Stimulated activated CD4-positive, alpha-beta T cell treated with anti-CD3 and anti-CD28 coated beads, Interleukin-4, amount 100 ng/mL, for 4 hours (primary cell): ENCODE results near the gene DBF4B.
A peak's percentile ranks its signal among the peaks of the same experiment; 100 is the strongest.
"Not testable (repeated sequence)": the region's sequence is repeated elsewhere in the genome, so short reads cannot be mapped to it uniquely, and the experiment has no call there.

Experiments
- DNase-seq, 2 experiments: peaks; one replicate each; pipeline ENCODE4 v3.0.0-alpha.2; 2020

DBF4B gene, protein sequence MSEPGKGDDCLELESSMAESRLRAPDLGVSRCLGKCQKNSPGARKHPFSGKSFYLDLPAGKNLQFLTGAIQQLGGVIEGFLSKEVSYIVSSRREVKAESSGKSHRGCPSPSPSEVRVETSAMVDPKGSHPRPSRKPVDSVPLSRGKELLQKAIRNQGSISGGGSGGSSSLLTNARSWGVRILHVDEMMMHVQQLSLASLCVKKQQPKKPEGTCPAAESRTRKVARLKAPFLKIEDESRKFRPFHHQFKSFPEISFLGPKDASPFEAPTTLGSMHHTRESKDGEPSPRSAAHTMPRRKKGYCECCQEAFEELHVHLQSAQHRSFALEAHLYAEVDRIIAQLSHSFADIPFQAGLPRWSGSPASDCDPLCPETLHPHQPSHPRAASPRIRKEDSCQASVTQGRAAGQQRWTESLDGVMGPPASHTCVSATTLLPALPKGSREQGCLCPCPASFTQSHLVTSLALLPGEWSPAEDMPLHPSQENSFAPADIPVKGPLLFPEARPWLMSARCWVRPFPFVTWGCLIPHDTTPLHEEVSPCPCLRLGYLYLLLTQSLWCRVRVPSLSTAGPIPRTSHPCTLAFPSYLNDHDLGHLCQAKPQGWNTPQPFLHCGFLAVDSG

DNA sequence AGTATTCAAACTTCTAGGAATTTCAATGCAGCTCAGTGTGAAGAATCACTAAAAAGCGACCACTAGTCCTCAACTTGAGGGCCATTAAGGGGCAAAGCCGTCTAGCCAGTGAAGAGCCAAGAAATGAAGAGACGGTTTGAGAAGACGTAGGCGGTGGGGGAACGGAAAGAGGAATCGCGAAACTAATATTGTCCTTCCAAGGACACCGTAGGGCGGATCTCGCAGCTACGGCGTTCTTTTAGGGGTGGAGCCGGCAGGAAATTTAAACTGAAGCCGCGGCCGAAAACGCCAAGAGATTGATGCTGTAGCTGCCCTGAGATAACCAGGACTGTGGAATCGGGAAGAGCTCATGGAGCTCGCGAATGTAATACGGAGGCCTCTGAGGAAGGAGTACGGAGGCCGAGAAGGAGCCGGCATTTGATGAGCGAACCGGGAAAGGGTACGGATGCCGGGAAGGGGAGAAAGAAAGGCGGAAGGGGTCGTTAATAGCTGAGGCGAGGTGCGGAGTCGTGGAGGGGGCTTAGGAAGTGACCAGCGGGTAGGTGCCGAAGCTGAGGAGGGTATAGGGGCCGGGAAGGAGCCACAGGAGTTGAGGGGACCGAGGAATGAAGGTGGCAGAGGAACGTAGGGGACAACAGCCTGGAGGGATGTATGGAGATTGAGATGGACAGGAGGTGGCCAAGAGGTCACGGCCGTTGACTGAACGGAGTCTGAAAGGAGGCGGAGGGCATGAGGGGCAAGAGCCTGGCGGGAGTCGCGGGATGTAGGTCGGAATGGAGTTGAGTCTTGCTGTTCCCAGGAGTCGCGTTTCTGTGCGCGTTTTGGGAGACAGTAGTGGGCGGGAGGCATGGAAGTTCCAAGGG, at the start of gene DBF4B:
Gene DBF4B (plus strand): TSS at position 265 of the 863 bp plus-strand sequence. CDS start 156 bp downstream, at position 421.
- peak; percentile 73 to 79 for DNase-seq

DNA sequence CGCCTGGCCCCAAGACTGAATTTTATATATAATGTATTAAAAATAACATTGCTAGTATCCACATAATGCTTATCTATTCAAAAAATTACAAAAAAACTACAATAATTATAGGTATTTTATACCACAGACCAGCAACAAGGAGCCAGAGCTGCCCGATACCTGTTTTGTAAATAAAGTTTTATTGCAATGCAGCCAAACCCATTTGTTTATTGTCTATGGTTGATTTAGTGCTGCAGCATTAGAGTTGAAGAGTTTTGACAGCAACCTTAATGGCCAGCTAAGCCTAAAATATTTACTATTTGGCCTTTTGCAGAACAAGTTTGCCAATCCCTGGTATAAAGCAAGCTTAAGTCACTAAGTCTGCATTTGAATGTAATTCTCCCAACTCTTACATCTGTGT, 46.6 kb upstream of the DBF4B start:
- DNase-seq: no peak

DNA sequence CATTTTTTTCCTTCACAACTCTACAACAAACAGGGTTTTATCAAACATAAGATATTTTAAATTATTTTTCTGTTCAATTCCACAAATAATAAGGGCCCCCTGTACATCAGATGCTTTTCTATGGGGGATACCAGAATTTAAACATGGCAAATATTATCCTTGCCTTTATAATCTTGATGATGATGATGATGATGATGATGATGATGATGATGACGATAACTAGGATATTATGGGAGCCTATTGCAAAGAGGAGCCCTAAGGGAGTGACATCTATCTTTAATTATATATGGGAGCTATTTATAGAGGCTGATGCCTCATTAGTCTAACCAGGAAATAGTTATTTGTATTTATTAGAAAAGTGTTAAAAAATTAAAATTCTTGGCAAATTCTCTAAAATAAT, 45.4 kb upstream of the DBF4B start:
- DNase-seq: no peak

DNA sequence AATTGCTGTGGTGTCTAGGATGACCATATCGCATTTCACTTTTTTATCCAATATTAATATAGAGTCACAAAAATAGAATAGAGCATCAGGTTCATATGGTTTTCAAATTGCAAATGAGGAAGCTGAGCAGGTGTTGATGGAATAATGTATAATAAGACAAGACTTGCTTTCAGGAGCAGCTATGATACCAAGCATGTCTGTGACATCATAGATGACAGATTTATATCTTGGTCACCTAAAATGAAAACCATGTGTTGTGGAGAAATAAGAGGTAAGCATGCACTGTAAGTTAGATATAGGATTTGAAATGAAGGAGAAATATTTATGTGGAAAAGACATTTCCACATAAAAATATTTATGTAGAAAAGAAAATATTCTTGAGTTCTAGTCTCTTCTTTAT, 43.6 kb upstream of the DBF4B start:
- no peak for DNase-seq

DNA sequence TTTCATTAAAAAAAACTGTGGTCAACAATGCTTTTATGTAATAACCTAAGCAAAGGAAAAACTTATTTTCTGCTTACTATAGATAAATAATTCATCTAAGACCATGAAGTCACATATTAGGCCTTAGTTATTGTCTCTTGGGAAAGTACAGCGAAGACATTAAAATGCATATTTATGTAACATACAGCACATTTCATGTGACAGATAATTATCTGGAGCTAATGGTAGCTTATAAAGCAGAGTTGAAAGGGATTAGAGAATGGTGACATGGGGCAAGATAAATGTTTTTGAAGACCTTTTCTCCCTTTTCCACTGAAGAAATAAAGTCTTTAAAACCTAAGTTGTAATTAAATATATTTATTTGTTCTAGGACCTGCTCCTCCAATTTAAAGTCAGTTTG, 42.5 kb upstream of the DBF4B start:
- no peak for DNase-seq

DNA sequence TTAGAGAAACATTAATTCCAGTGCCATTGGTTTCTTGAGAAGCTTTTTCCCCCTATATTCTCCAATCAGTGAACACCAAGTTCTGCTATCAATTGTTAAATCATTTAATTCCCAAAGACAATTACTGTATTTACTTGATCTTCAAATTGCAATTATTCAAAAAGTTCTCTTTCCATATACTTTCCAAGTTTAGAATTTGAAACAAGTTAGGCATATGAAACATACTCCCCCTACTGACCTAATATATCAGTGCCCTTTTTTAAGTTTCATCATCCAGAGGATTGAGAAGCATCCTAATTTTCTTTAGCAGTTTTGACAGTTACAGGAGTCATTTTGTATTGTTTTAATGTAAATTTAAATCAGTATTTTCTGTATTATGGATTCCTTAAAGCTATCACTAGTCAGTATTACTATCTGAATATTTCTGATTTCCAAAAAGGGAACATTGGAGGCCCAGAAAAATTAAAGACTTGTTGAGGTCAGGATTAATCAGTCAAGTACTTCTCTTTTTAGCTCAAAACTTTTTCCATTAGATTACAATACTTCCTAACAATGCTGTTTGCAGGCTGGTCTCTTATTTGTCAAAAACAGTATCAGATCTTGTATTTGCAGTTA, 35.9 kb upstream of the DBF4B start:
- DNase-seq: no peak

DNA sequence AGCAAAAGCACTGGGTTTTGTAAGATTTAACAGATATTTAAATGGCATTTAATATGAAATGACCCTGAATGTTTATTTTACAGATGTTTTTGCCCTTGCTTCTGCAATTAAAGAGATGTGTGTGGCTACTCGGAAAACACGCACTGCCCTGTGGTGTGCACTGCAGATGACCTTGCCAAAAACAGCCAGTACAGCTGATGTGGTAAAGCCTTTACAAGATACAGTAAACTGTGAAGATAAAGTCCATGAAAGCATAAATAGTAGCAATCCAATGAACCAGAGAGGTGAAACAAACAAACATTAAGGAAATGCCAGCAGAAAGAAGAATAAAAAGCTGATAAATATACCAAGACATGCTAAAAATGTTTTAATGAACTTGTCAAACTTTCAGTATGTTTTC, 34.6 kb upstream of the DBF4B start:
- DNase-seq: no peak

DNA sequence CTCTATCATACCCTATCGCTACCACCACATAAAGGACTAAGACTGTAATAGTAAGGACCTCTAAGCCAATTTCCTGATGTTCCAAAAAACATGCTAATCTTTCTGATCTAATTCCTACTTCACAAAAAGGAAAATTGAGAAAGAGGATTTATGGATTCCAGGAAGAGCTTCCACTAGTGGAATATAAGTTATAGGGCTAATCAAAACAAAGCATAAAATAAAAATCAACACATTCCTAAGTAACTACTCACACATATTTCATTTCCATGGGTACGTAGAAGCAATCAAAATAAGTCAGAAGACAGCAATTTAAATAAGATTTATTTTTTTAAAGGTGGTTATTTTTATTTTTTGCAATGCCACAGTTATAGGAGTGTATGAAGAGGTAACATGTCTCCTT, 31.3 kb upstream of the DBF4B start:
- no peak for DNase-seq

DNA sequence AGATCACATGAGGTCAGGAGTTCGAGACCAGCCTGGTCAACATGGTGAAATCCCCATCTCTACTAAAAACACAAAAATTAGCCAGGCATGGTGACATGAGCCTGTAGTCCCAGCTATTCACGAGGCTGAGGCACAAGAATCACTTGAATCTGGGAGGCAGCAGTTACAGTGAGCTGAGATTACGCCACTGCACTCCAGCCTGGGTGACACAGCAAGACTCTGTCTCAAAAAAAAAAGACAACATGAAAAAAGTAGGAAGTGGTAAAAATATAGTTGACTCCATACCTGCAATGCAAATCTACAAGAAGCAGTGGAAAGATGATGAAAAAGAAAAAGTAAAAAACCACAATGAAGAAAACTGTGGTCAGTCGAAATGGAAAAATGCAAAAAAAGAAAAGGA, 25.2 kb upstream of the DBF4B start:
- DNase-seq: not testable (repeated sequence)

DNA sequence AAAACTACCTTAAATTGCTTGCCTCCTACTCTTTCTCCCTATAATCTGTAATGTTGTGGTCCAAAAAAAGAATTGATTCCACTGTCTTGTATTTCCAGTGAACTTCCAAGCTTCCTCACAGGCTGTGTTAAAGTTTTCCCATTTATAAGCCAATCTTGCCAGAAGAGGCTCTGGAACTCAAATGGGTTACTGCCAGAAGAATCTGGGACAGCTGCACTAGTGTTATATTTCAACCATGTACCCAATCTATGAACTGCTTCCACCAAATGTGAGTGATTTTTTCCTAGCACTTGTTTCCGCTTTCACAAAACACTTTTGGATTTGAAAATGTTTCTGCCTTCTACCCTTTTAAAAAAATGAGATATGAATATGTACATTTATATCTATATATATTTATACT, 20.7 kb upstream of the DBF4B start:
- no peak for DNase-seq

DNA sequence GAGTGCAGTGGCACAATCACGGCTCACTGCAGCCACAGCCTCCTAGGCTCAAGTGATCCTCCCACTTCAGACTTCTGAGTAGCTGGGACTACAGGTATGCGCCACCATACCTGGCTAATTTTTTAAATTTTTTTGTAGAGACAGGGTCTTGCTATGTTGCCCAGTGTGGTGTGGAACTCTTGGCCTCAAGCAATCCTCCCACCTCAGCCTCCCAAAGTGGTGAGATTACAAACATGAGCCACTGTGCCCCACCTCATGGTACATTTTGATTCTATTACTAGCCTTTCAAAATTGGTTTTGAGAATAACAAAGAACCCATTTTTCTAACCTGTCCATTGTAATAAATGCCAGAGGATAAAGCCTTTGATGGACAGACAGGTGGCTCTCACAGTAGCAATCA, 20.3 kb upstream of the DBF4B start:
- no peak for DNase-seq

DNA sequence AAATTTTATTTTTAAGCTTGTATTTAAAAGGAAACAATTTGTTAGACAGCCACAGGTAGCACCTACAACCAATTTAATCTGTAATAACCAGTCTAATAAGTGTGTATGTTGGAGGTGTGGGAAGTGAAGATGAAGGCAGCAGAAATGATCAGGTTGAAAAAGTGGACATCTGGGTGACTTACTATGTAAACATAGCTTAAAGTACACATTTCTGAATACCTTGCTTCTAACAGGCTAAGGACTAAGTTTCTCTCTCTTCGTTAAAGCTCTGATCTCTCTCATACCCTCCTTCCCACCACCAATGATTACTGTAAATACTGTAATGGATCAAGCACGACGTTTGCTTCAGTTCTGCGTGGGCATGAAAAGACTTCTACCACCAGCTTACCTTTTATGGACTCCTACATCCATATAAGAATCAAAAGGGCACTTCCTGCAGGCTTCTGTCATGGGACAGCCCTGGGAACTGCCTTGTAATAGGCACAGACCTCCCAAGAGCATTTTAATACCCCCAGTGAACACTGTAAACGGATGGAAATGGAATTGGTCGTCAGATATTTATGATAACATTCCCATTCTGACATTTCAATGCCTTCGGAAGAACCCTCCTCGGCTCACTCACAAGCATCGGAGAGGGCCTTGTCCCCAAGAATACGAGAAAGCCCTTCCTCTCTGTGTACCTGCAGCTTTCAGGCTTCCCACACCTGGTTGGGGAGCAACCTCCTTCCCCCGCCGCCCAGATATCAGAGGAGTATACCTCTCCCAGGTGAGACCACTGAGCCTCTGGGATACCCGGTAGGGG, 19.6 kb upstream of the DBF4B start:
- DNase-seq: no peak

DNA sequence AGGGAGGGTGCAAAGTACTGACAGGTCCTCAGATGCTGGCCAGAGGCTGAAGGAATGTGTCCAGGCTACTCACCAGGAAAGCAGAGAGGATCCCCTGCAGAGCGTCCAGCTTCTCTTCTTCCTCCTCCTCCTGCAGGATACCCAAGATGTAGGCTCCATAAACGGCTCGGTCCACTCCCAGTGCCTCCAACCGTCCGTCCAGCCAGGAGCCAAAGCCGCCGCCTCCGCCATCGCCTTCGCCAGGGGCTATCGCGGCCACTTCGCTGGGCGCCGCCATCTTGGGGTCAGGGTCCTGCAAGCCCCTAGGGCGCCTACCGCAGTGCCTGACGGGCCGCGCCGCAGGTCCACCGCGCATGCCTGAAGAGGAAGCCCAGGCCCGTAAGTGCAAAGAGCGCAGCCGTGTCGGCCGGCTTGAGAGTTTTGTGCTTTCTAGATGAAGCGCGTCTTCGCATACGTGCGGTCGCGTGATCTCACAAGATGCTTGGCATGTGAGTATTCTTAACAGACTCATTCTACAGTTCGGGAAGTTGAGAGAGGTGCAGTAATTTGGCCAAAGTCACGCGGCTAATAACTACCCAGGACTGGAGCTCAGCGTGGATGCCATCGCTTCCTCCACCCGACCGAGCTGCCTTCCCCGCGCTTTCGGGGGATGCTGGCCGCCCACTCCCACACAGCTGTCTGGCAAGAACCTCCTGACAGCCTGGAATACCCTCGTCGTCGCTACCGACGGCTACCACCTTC, 18.8 kb upstream of the DBF4B start, which contains the start of gene CCDC43:
Gene CCDC43 (minus strand): TSS at position 300 of the 741 bp plus-strand sequence. CDS start 23 bp downstream, at position 277.
- peak; percentile 89 for DNase-seq

DNA sequence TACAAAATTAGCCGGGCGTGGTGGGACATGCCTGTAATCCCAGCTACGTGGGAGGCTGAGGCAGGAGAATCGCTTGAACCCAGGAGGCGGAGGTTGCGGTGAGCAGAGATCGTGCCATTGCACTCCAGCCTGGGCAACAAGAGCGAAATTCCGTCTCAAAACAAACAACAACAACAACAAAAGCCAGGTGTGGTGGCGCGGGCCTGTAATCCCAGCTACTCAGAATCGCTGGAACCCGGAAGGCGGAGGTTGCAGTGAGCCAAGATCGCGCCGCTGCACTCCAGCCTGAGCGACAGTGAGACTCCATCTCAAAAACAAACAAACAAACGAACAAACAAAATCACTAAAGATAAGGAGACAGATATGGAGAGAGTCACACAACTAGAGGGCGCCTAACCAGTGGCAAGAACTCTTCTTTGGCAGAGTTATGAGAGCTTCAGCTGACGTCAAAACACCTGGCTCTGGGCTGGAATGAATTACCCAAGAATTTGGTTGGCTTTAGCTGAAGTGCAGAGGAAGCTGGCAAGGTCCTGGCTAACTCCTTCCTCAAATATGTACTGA, 17.6 kb upstream of the DBF4B start:
- DNase-seq: not testable (repeated sequence)

DNA sequence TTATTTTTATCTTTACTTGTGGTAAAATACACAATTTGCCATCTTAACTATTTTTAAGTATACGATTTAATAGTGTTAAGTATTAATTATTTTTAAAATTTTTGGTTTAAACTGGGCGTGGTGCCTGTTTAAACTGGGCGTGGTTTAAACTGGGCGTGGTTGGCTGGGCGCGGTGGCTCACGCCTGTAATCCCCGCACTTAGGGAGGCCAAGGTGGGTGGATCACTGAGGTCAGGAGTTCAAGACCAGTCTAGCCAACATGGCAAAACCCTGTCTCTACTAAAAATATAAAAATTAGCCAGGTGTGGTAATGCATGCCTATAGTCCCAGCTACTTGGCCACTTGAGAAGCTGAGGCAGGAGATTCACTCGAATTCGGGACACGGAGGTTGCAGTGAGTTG, 14.9 kb upstream of the DBF4B start:
- no peak for DNase-seq

DNA sequence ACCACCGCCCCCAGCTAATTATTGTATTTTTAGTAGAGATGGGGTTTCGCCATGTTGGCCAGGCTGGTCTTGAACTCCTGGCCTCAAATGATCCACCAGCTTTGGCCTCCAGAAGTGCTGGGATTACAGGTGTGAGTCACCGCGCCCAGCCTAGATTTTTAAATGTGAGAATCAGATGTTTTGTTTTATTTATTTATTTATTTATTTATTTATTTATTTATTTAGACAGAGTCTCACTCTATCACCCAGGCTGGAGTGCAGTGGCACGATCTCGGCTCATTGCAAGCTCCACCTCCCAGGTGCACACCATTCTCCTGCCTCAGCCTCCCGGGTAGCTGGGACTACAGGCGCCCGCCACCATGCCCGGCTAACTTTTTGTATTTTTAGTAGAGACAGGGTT, 8.2 kb upstream of the DBF4B start:
- DNase-seq: not testable (repeated sequence)

DNA sequence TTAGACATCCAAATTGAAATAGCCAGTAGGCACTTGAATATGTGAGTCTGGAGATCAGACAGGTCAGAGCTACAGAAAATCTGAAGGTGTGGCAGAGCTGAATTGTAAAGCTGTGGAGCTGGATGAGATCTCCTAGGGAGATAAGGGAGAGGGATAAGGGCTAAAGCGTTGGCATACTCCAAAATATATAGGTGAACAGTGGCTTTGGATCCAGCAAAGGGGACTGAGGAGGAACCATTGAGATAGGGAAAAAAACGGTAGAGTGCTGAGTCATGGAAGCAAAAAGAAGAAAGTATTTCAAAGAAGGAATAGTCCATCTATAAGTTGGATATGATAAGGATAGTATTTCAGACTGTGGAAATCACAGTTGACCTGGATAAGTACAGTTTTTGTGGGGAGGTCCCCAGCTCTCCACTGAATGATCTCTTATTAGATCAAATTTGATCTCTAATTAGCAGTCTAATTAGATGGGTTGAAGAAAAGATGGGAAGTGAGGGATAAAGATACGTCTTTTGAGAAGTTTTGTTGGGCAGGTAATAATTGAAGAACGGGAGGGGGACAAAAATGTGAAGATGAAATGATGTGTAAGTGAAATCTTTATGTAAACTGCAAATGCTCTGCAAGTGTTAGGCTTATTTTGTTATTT, 587 bp upstream of the DBF4B start:
- no peak for DNase-seq

DNA sequence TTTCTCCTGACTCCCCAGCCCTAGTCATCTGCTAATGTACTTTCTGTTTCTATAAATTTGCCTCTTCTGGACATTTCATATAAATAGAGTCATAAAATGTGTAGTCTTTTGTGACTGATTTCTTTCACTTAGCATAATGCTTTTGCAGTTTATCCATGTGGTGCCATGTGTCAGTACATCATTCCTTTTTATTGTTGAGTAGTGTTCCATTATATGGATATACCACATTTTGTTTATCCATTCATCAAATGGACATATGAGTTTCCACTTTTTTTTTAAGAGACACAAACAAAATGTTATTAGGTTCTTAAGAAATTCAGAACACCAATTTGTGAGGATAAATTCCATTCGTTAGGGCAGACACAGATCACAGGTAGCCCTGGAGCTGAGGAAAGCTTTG, 11.0 kb downstream of the DBF4B start:
- DNase-seq: no peak

DNA sequence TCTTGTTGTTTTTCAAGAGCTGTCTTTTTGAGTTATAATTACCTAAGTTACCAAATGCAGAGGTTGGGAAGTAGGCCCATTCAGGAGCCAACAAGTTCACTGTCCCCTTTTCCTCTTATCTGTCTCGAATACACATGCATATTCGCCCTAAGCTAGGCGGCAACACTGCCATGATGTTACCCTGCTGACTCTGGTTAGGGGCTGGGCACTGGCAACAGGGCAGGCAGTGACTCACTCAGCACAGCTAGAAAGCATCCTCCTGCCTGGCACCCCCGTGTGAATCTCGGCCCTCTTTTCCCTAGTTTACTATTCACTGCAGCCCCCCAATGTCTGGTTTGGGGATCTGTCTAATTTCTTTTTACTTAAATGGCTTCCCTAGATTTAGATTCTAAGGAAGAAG, 13.8 kb downstream of the DBF4B start:
- DNase-seq: no peak

DNA sequence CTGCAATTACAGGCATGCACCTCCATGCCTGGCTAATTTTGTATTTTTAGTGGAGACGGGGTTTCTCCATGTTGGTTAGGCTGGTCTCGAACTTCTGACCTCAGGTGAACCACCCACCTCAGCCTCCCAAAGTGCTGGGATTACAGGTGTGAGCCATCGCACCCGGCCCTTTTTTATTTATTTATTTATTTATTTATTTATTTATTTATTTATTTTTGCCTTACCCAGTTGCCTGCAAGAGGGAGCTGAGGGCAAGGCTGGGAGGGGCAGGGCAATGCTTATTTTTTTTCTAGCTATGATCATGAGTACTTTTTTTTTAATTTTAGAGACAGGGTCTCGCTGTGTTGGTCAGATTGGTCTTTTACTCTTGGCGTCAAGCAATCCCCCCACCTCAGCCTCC, 17.7 kb downstream of the DBF4B start:
- DNase-seq: not testable (repeated sequence)

DNA sequence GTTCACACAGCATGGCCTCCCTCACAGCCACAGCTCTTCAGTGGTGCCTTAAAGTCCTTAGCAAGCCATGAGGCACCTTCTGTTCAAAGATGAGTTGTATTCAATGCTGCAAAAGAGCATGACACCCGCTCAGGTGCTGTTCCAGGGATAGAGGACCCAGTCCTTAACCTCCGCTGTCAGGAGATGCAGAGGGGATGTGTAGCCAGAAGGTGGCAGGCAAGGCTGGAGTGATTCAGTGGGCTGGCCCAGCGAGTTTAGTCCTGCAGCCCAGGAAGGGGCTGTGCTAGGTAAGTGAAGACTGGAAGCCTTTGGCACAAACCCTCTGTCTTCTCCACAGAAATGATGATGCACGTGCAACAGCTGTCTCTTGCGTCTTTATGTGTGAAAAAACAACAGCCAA, 25.3 kb downstream of the DBF4B start:
- DNase-seq: no peak
